ENCODE results near the gene SPOCK1. TPM values are rescaled to one million over a fixed set of nuclear protein-coding genes. Genes with fewer than 3 reads are reported as not detected.

The SPOCK1 gene
- total RNA-seq, 4 donors from 2014 or later: 22.7 to 117 (median 41.8) TPM

- ATAC-seq (ENCODE audit: low FRiP score) (no peak), DNase-seq (ENCODE audit: low spot score) (no peak)
- TF ChIP-seq CTCF (IDR thresholded peaks at IDR 0.05): no peak
Measured at GRCh38 chr5:137282216-137282615, 216.9 kb downstream of the SPOCK1 start.

- DNase-seq (ENCODE audit: low spot score) (no peak), ATAC-seq (ENCODE audit: low FRiP score) (no peak)
Measured at GRCh38 chr5:137281201-137281600, 217.9 kb downstream of the SPOCK1 start.

GRCh38 chr5:137280656-137281055 lies 218.5 kb downstream of the SPOCK1 start:
- no peak for DNase-seq (ENCODE audit: low spot score)
- TF ChIP-seq CTCF (IDR thresholded peaks at IDR 0.05): no peak
- ATAC-seq (ENCODE audit: low FRiP score): no peak

More at GRCh38 chr5:137281201-137281600, 217.9 kb downstream of the SPOCK1 start:
- no peak for TF ChIP-seq CTCF (IDR thresholded peaks at IDR 0.05)

- TF ChIP-seq CTCF (IDR thresholded peaks at IDR 0.05): no peak
- no peak for ATAC-seq (ENCODE audit: low FRiP score)
- no peak for DNase-seq (ENCODE audit: low spot score)
Measured at GRCh38 chr5:137279521-137280231, 219.4 kb downstream of the SPOCK1 start.

GRCh38 chr5:137278476-137278875 lies 220.7 kb downstream of the SPOCK1 start:
- no peak for ATAC-seq (ENCODE audit: low FRiP score)
- DNase-seq (ENCODE audit: low spot score): no peak
- no peak for TF ChIP-seq CTCF (IDR thresholded peaks at IDR 0.05)

GRCh38 chr5:137275083-137275482 lies 224.0 kb downstream of the SPOCK1 start:
- ATAC-seq (ENCODE audit: low FRiP score): no peak
- no peak for TF ChIP-seq CTCF (IDR thresholded peaks at IDR 0.05)
- no peak for DNase-seq (ENCODE audit: low spot score)

- DNase-seq (ENCODE audit: low spot score) (no peak), ATAC-seq (ENCODE audit: low FRiP score) (no peak)
- TF ChIP-seq CTCF (IDR thresholded peaks at IDR 0.05): no peak
Measured at GRCh38 chr5:137273511-137273910, 225.6 kb downstream of the SPOCK1 start.

Data from omental fat pad (tissue), 4 donors.